Thoracic aorta (tissue), 2 donors: ENCODE data around the gene ZNF319. TPM values are rescaled to one million over a fixed set of nuclear protein-coding genes. Genes with fewer than 3 reads are reported as not detected.

Source experiments
- ATAC-seq: fragments of 150-250 bp; one replicate; pipeline ENCODE4 v1.8.0; 2017; ENCODE audit warnings: low read depth; ENCODE audit not compliant: insufficient number of reproducible peaks, low FRiP score
- DNase-seq: peaks from one replicate; pipeline ENCODE4 v3.0.0-alpha.2; 2020; ENCODE audit warnings: low spot score
- H3K27ac ChIP-seq, 2 donors: fragments of 200-600 bp; sonication (generic); 1 replicate in 1 of 2; 2 replicates in 1 of 2; pipeline ENCODE4 v1.5.1; 2016; ENCODE audit warnings: mild to moderate bottlenecking in 2 of 2, moderate library complexity in 2 of 2
- H3K27me3 ChIP-seq: fragments of 200-600 bp; sonication (generic); replicated peaks from 2 replicates; pipeline ENCODE4 v1.6.0; 2016; ENCODE audit warnings: mild to moderate bottlenecking; ENCODE audit not compliant: insufficient read depth
- H3K36me3 ChIP-seq: fragments of 200-600 bp; sonication (generic); one replicate; pipeline ENCODE4 v1.5.1; 2016
- H3K4me1 ChIP-seq, 2 donors: fragments of 200-600 bp; sonication (generic); 1 replicate in 1 of 2; 2 replicates in 1 of 2; pipeline versions ENCODE4 v1.5.1 to v1.6.0; 2016; ENCODE audit warnings: low read depth in 2 of 2, mild to moderate bottlenecking in 1 of 2; ENCODE audit not compliant: control insufficient read depth in 1 of 2
- H3K4me3 ChIP-seq: fragments of 200-600 bp; sonication (generic); 2 replicates; pipeline ENCODE4 v1.5.1; 2016; ENCODE audit warnings: mild to moderate bottlenecking
- H3K9me3 ChIP-seq: fragments of 200-600 bp; sonication (generic); 2 replicates; pipeline ENCODE4 v1.5.1; 2016
- CTCF ChIP-seq: fragments of 200-600 bp; sonication (generic); IDR thresholded peaks from one replicate; pipeline ENCODE4 v1.5.1; 2019; ENCODE audit warnings: antibody characterized with exemption
- total RNA-seq, 2 donors: library from RNA; depleted of rRNA; stranded (reverse); fragments of >200 nt; gene quantifications; one replicate each; pipeline versions ENCODE4 v1.1.0 to v1.2.3, GENCODE V29; 2016

ZNF319 gene
- total RNA-seq, 2 donors from 2014 or later: 6.0 to 13.8 TPM

GRCh38 chr16:57970319-57970718 is 30.2 kb downstream of the ZNF319 start:
- Histone ChIP-seq H3K9me3 (no peaks in the 10 kb centered on the region), H3K36me3 (no peaks in the 10 kb centered on the region), H3K27ac (no peak overlapping the region), H3K27me3 (no peaks in the 10 kb centered on the region), H3K4me1 (peaks cover 0 to 4% of the 10 kb centered on the region in 2 donors), H3K4me3 (no peak overlapping the region)
- no peak for ATAC-seq
- TF ChIP-seq CTCF: no peak
- DNase-seq: no peak

GRCh38 chr16:57969451-57970123 is 30.9 kb downstream of the ZNF319 start:
- H3K9me3 ChIP-seq: no peaks in the 10 kb centered on the region
- H3K27me3 ChIP-seq: no peaks in the 10 kb centered on the region
- TF ChIP-seq CTCF: no peak
- no peak overlapping the region for H3K4me3 ChIP-seq
- ATAC-seq: no peak
- no peak for DNase-seq
- no peaks in the 10 kb centered on the region for H3K36me3 ChIP-seq
- H3K27ac ChIP-seq: no peak overlapping the region
- peaks cover 0 to 4% of the 10 kb centered on the region in 2 donors for H3K4me1 ChIP-seq

- TF ChIP-seq CTCF: no peak
- Histone ChIP-seq H3K27me3 (no peaks in the 10 kb centered on the region), H3K9me3 (no peaks in the 10 kb centered on the region), H3K27ac (no peak overlapping the region), H3K4me3 (no peak overlapping the region), H3K4me1 (peaks cover 0 to 4% of the 10 kb centered on the region in 2 donors), H3K36me3 (no peaks in the 10 kb centered on the region)
- DNase-seq (no peak), ATAC-seq (no peak)
Measured at GRCh38 chr16:57967916-57968315, 32.6 kb downstream of the ZNF319 start.

- H3K27ac ChIP-seq: no peak overlapping the region
- H3K4me1 ChIP-seq: peaks cover 0 to 4% of the 10 kb centered on the region in 2 donors
- no peak overlapping the region for H3K4me3 ChIP-seq
- TF ChIP-seq CTCF: no peak
- H3K9me3 ChIP-seq: no peaks in the 10 kb centered on the region
- no peaks in the 10 kb centered on the region for H3K36me3 ChIP-seq
- H3K27me3 ChIP-seq: no peaks in the 10 kb centered on the region
- ATAC-seq: no peak
- no peak for DNase-seq
Measured at GRCh38 chr16:57966986-57967385, 33.5 kb downstream of the ZNF319 start.

GRCh38 chr16:57966204-57966771 is 34.2 kb downstream of the ZNF319 start:
- H3K36me3 ChIP-seq: no peaks in the 10 kb centered on the region
- H3K4me1 ChIP-seq: peaks cover 0 to 4% of the 10 kb centered on the region in 2 donors
- H3K9me3 ChIP-seq: no peaks in the 10 kb centered on the region
- H3K27ac ChIP-seq: no peak overlapping the region
- no peak for TF ChIP-seq CTCF
- ATAC-seq (no peak), DNase-seq (no peak)
- H3K27me3 ChIP-seq: no peaks in the 10 kb centered on the region
- no peak overlapping the region for H3K4me3 ChIP-seq
